Measurements from ENCODE around the gene TAGLN2.

- no peak for TF ChIP-seq CTCF (IDR thresholded peaks at IDR 0.05)
- TF ChIP-seq POLR2A (IDR thresholded peaks at IDR 0.05) = no peak
Measured at GRCh38 chr1:159883134-159883533, 42.2 kb downstream of the TAGLN2 start.
